Activated naive CD4-positive, alpha-beta T cell treated with anti-CD3 and anti-CD28 coated beads for 36 hours (primary cell): Measurements from ENCODE around the gene CUZD1. TPM values are rescaled to one million over a fixed set of nuclear protein-coding genes. Genes with fewer than 3 reads are reported as not detected.
"Not testable (repeated sequence)": the region's sequence is repeated elsewhere in the genome, so short reads cannot be mapped to it uniquely, and the experiment has no call there.

ENCODE experiments used
- CTCF ChIA-PET: fragments of 350-600 bp; sonication (Branson Sonifier 250); formaldehyde crosslinking; loops from one replicate; lab custom pipeline; 2021; ENCODE audit warnings: antibody characterized with exemption; lab: Charles Lee
- DNase-seq: peaks from one replicate; pipeline ENCODE4 v3.0.0-alpha.2; 2020
- H3K27ac Mint-ChIP-seq: one replicate; pipeline ENCODE4 v1.8.0; 2021; ENCODE audit warnings: mild to moderate bottlenecking, mixed read lengths
- H3K27me3 Mint-ChIP-seq: one replicate; pipeline ENCODE4 v1.8.0; 2021; ENCODE audit warnings: low read depth, mixed read lengths
- H3K36me3 Mint-ChIP-seq: one replicate; pipeline ENCODE4 v1.8.0; 2021; ENCODE audit warnings: low read depth, mixed read lengths
- H3K4me1 Mint-ChIP-seq: one replicate; pipeline ENCODE4 v1.8.0; 2021; ENCODE audit warnings: low read depth, mixed read lengths
- H3K4me3 Mint-ChIP-seq: one replicate; pipeline ENCODE4 v1.8.0; 2021; ENCODE audit warnings: mild to moderate bottlenecking, moderate library complexity, mixed read lengths
- H3K9me3 Mint-ChIP-seq: one replicate; pipeline ENCODE4 v1.8.0; 2021; ENCODE audit warnings: mixed read lengths
- intact Hi-C: fragments of 100-400 bp; cut with micrococcal nuclease; formaldehyde crosslinking; loops from one replicate; pipeline ENCODE4 v1.15.1; 2023
- total RNA-seq, 2 experiments: library from RNA; stranded (reverse); gene quantifications; one replicate each; pipeline ENCODE4 v1.2.3, GENCODE V29; 2021

The CUZD1 gene
- total RNA-seq, 2 experiments from 2014 or later: 0.43 to 0.54 TPM

- peaks cover 29% of the 10 kb centered on the region for H3K36me3 Mint-ChIP-seq
- H3K4me3 Mint-ChIP-seq, CTCF ChIA-PET, intact Hi-C loops, H3K27ac Mint-ChIP-seq, DNase-seq, H3K27me3 Mint-ChIP-seq, H3K9me3 Mint-ChIP-seq: not testable (repeated sequence)
- H3K4me1 Mint-ChIP-seq: peaks cover 21% of the 10 kb centered on the region
Measured at GRCh38 chr10:122866757-122867482, 21.3 kb upstream of the CUZD1 start.

- CTCF ChIA-PET: no interaction called here
- peaks cover 20% of the 10 kb centered on the region for H3K36me3 Mint-ChIP-seq
- no peaks in the 10 kb centered on the region for H3K27me3 Mint-ChIP-seq
- peaks cover 5% of the 10 kb centered on the region for H3K9me3 Mint-ChIP-seq
- H3K4me3 Mint-ChIP-seq: no peak overlapping the region
- H3K4me1 Mint-ChIP-seq: peaks cover 19% of the 10 kb centered on the region
- no peak for DNase-seq
- no peak overlapping the region for H3K27ac Mint-ChIP-seq
- intact Hi-C loops: no loop called here
Measured at GRCh38 chr10:122864901-122865300, 19.2 kb upstream of the CUZD1 start.

GRCh38 chr10:122864194-122864592 is 18.5 kb upstream of the CUZD1 start:
- peaks cover 16% of the 10 kb centered on the region for H3K4me1 Mint-ChIP-seq
- H3K9me3 Mint-ChIP-seq: peaks cover 4% of the 10 kb centered on the region
- H3K27me3 Mint-ChIP-seq: no peaks in the 10 kb centered on the region

GRCh38 chr10:122863216-122864193 is 17.8 kb upstream of the CUZD1 start:
- intact Hi-C loops: no loop called here
- DNase-seq: no peak
- no peaks in the 10 kb centered on the region for H3K27me3 Mint-ChIP-seq
- no peak overlapping the region for H3K27ac Mint-ChIP-seq
- peaks cover 1% of the 10 kb centered on the region for H3K9me3 Mint-ChIP-seq
- H3K4me3 Mint-ChIP-seq: no peak overlapping the region
- peaks cover 21% of the 10 kb centered on the region for H3K36me3 Mint-ChIP-seq
- CTCF ChIA-PET: no interaction called here
- H3K4me1 Mint-ChIP-seq: peaks cover 16% of the 10 kb centered on the region

More at GRCh38 chr10:122864194-122864592, 18.5 kb upstream of the CUZD1 start:
- CTCF ChIA-PET: no interaction called here
- intact Hi-C loops: no loop called here
- H3K27ac Mint-ChIP-seq: no peak overlapping the region
- DNase-seq: no peak
- no peak overlapping the region for H3K4me3 Mint-ChIP-seq
- H3K36me3 Mint-ChIP-seq: peaks cover 17% of the 10 kb centered on the region

- CTCF ChIA-PET: no interaction called here
- no peaks in the 10 kb centered on the region for H3K9me3 Mint-ChIP-seq
- H3K27me3 Mint-ChIP-seq: no peaks in the 10 kb centered on the region
- intact Hi-C loops: no loop called here
- no peak overlapping the region for H3K4me3 Mint-ChIP-seq
- DNase-seq: no peak
- H3K4me1 Mint-ChIP-seq: peaks cover 5% of the 10 kb centered on the region
- H3K27ac Mint-ChIP-seq: no peak overlapping the region
- peaks cover 15% of the 10 kb centered on the region for H3K36me3 Mint-ChIP-seq
Measured at GRCh38 chr10:122861711-122862161, 16.1 kb upstream of the CUZD1 start.

- no peaks in the 10 kb centered on the region for H3K27me3 Mint-ChIP-seq
- no peaks in the 10 kb centered on the region for H3K9me3 Mint-ChIP-seq
- peaks cover 3% of the 10 kb centered on the region for H3K4me1 Mint-ChIP-seq
- DNase-seq: no peak
- H3K4me3 Mint-ChIP-seq: no peak overlapping the region
- no peak overlapping the region for H3K27ac Mint-ChIP-seq
- peaks cover 20% of the 10 kb centered on the region for H3K36me3 Mint-ChIP-seq
- intact Hi-C loops: no loop called here
- CTCF ChIA-PET: no interaction called here
Measured at GRCh38 chr10:122859527-122859926, 13.9 kb upstream of the CUZD1 start.

- H3K27ac Mint-ChIP-seq, CTCF ChIA-PET, H3K9me3 Mint-ChIP-seq: not testable (repeated sequence)
Measured at GRCh38 chr10:122858042-122858441, 12.4 kb upstream of the CUZD1 start.

GRCh38 chr10:122856902-122857301 is 11.2 kb upstream of the CUZD1 start:
- H3K9me3 Mint-ChIP-seq: no peaks in the 10 kb centered on the region
- H3K27ac Mint-ChIP-seq: no peak overlapping the region
- peaks cover 36% of the 10 kb centered on the region for H3K36me3 Mint-ChIP-seq
- no peaks in the 10 kb centered on the region for H3K27me3 Mint-ChIP-seq
- intact Hi-C loops: no loop called here
- peaks cover 6% of the 10 kb centered on the region for H3K4me1 Mint-ChIP-seq
- H3K4me3 Mint-ChIP-seq: no peak overlapping the region
- CTCF ChIA-PET: no interaction called here
- no peak for DNase-seq

More at GRCh38 chr10:122858042-122858441, 12.4 kb upstream of the CUZD1 start:
- H3K27me3 Mint-ChIP-seq, intact Hi-C loops, H3K4me1 Mint-ChIP-seq, H3K4me3 Mint-ChIP-seq, DNase-seq: not testable (repeated sequence)
- H3K36me3 Mint-ChIP-seq: peaks cover 31% of the 10 kb centered on the region

- H3K36me3 Mint-ChIP-seq: peaks cover 37% of the 10 kb centered on the region
- no peak overlapping the region for H3K27ac Mint-ChIP-seq
- intact Hi-C loops: no loop called here
- CTCF ChIA-PET: no interaction called here
- H3K27me3 Mint-ChIP-seq: no peaks in the 10 kb centered on the region
- H3K4me1 Mint-ChIP-seq: peaks cover 6% of the 10 kb centered on the region
- no peak overlapping the region for H3K4me3 Mint-ChIP-seq
- no peaks in the 10 kb centered on the region for H3K9me3 Mint-ChIP-seq
- DNase-seq: no peak
Measured at GRCh38 chr10:122855745-122856144, 10.1 kb upstream of the CUZD1 start.

- H3K4me1 Mint-ChIP-seq: peaks cover 6% of the 10 kb centered on the region
- H3K27me3 Mint-ChIP-seq: no peaks in the 10 kb centered on the region
- H3K4me3 Mint-ChIP-seq: no peak overlapping the region
- H3K9me3 Mint-ChIP-seq: no peaks in the 10 kb centered on the region
- H3K27ac Mint-ChIP-seq: no peak overlapping the region
- CTCF ChIA-PET: no interaction called here
- no peak for DNase-seq
- intact Hi-C loops: no loop called here
- peaks cover 43% of the 10 kb centered on the region for H3K36me3 Mint-ChIP-seq
Measured at GRCh38 chr10:122854648-122855047, 9.0 kb upstream of the CUZD1 start.

- H3K27ac Mint-ChIP-seq: no peak overlapping the region
- H3K4me3 Mint-ChIP-seq: no peak overlapping the region
- H3K9me3 Mint-ChIP-seq: no peaks in the 10 kb centered on the region
- no peak for DNase-seq
- H3K4me1 Mint-ChIP-seq: peaks cover 6% of the 10 kb centered on the region
- CTCF ChIA-PET: no interaction called here
- H3K36me3 Mint-ChIP-seq: peaks cover 41% of the 10 kb centered on the region
- no peaks in the 10 kb centered on the region for H3K27me3 Mint-ChIP-seq
- intact Hi-C loops: no loop called here
Measured at GRCh38 chr10:122853665-122854313, 8.1 kb upstream of the CUZD1 start.

- peaks cover 8% of the 10 kb centered on the region for H3K4me1 Mint-ChIP-seq
- no peak overlapping the region for H3K27ac Mint-ChIP-seq
- no peak overlapping the region for H3K4me3 Mint-ChIP-seq
- H3K36me3 Mint-ChIP-seq: peaks cover 41% of the 10 kb centered on the region
- CTCF ChIA-PET: no interaction called here
- H3K9me3 Mint-ChIP-seq: no peaks in the 10 kb centered on the region
- DNase-seq: no peak
- intact Hi-C loops: no loop called here
- no peaks in the 10 kb centered on the region for H3K27me3 Mint-ChIP-seq
Measured at GRCh38 chr10:122852261-122852660, 6.6 kb upstream of the CUZD1 start.
